Spleen (tissue), 7 donors: ENCODE results near the gene RSPO1.

Experiments
- POLR2AphosphoS5 ChIP-seq, 3 donors: sonication (generic); formaldehyde crosslinking; IDR thresholded peaks; one replicate each; pipeline ENCODE4 v1.5.1; 2017; ENCODE audit warnings: antibody characterized with exemption in 3 of 3
- TF ChIP-seq, protein P1 (sequence below), 11 experiments: fragments of 200-600 bp in 7 of 11; fragments of 450-650 bp in 4 of 11; sonication (generic) in 4 of 11; IDR thresholded peaks in 8 of 11; conservative IDR thresholded peaks in 3 of 11; 1 replicate in 7 of 11; 2 replicates in 4 of 11; pipeline versions ENCODE4 v1.4.0 to v1.8.0; 2016 to 2021; ENCODE audit warnings: antibody characterized with exemption in 11 of 11, inconsistent platforms in 4 of 11, mild to moderate bottlenecking in 1 of 11
- donor health status: DM: no; HTN: no; CAD: no; lungs with moderate emphysema.
- donor health status: DM: no; HTN: no; CAD: no.
- donor health status: DM: no; HTN: no; CAD: no.

DNA sequence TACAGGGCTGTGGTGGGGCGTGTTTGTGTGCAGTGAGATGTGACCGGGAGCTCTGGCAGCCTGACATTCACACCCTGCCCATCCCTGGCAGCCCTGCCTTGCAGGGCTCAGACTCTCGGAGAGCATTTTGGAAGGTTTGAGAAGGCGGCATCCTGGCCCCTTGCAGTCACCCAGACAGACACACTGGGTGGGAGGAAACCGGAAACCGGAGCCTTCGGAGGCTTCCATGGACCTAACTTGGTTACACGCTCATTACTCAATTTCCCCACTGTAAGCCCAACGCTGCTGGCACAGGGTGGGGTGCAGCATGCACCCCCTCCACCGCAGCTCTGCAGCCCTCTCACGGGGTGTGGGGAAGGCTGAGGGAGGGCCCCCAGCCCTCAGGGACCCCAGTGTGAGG is 22.2 kb upstream of the RSPO1 start:
- TF ChIP-seq, protein P1, sequence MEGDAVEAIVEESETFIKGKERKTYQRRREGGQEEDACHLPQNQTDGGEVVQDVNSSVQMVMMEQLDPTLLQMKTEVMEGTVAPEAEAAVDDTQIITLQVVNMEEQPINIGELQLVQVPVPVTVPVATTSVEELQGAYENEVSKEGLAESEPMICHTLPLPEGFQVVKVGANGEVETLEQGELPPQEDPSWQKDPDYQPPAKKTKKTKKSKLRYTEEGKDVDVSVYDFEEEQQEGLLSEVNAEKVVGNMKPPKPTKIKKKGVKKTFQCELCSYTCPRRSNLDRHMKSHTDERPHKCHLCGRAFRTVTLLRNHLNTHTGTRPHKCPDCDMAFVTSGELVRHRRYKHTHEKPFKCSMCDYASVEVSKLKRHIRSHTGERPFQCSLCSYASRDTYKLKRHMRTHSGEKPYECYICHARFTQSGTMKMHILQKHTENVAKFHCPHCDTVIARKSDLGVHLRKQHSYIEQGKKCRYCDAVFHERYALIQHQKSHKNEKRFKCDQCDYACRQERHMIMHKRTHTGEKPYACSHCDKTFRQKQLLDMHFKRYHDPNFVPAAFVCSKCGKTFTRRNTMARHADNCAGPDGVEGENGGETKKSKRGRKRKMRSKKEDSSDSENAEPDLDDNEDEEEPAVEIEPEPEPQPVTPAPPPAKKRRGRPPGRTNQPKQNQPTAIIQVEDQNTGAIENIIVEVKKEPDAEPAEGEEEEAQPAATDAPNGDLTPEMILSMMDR (IDR thresholded peaks at IDR 0.05 in 8 of 11, conservative IDR thresholded peaks at IDR 0.05 in 3 of 11), result no peak
- no peak for TF ChIP-seq POLR2AphosphoS5 (IDR thresholded peaks at IDR 0.05)
